GM12878 (cell line): ENCODE data around the gene SEMA7A. TPM values are rescaled to one million over a fixed set of nuclear protein-coding genes. Genes with fewer than 3 reads are reported as not detected.

Source experiments
- ATAC-seq: fragments of 200-7000 bp; cut with Tn5 transposase; 3 replicates; pipeline ENCODE4 v1.9.1; 2020; ENCODE audit warnings: mild to moderate bottlenecking, moderate library complexity
- Bru-seq: library from RNA; stranded (reverse); fragments of 400-500 nt; gene quantifications from one replicate; lab custom pipeline; 2021; lab: Mats Ljungman, UMichigan
- BruChase-seq, 2 experiments: library from RNA; stranded (reverse); fragments of 400-500 nt; gene quantifications; one replicate each; lab custom pipeline; 2021; lab: Mats Ljungman, UMichigan
- BruUV-seq: library from RNA; stranded (reverse); fragments of 400-500 nt; replicated peaks from 2 replicates; lab custom pipeline; 2021; lab: Mats Ljungman, UMichigan
- CTCF ChIA-PET: fragments of 300-600 bp; sonication (Branson Sonifier 250); formaldehyde crosslinking; extraction: SDS; loops from one replicate; lab custom pipeline; 2021; ENCODE audit warnings: inconsistent platforms; lab: Yijun Ruan, JAX
- POLR2A ChIA-PET: fragments of 350-600 bp; formaldehyde crosslinking; extraction: SDS; loops from one replicate; lab custom pipeline; 2021; ENCODE audit warnings: inconsistent platforms; lab: Charles Lee
- RAD21 ChIA-PET: fragments of 300-600 bp; sonication (Branson Sonifier 250); formaldehyde crosslinking; loops from one replicate; lab custom pipeline; 2023; ENCODE audit warnings: antibody characterized with exemption; ENCODE audit not compliant: unreplicated experiment; lab: Charles Lee
- SMC1A ChIA-PET: fragments of 300-600 bp; sonication (Branson Sonifier 250); formaldehyde crosslinking; loops from one replicate; lab custom pipeline; 2023; ENCODE audit not compliant: unreplicated experiment, uncharacterized antibody; lab: Charles Lee
- DNase-seq: peaks from one replicate; pipeline ENCODE4 v3.0.0-alpha.2; 2011; ENCODE audit warnings: low read depth, low spot score
- FAIRE-seq: peaks from 3 replicates; lab custom pipeline; 2011; peaks lifted over from hg19 to GRCh38; lab: Jason Lieb, UNC
- H2AFZ ChIP-seq: 2 replicates; pipeline ENCODE4 v1.6.0; 2011; ENCODE audit warnings: low read depth, low read length, control low read depth; ENCODE audit not compliant: control insufficient read depth
- H3K27ac ChIP-seq: 2 replicates; pipeline ENCODE4 v1.5.1; 2011; ENCODE audit warnings: control low read depth; ENCODE audit not compliant: control insufficient read depth, insufficient read depth
- H3K27me3 ChIP-seq, 2 experiments: replicated peaks in 1 of 2; 2 replicates each; pipeline versions ENCODE4 v1.6.0 to v1.6.1; 2011; ENCODE audit warnings: low read length in 1 of 2; ENCODE audit not compliant: control insufficient read depth in 2 of 2, insufficient read depth in 2 of 2
- H3K36me3 ChIP-seq, 2 experiments: 2 replicates each; pipeline ENCODE4 v1.5.1; 2011; ENCODE audit warnings: low read length in 1 of 2; ENCODE audit not compliant: control insufficient read depth in 2 of 2, insufficient read depth in 2 of 2
- H3K4me1 ChIP-seq: 2 replicates; pipeline ENCODE4 v1.6.1; 2011; ENCODE audit warnings: mild to moderate bottlenecking, low read length, moderate library complexity, mixed read lengths; ENCODE audit not compliant: control insufficient read depth, insufficient read depth
- H3K4me2 ChIP-seq: 2 replicates; pipeline ENCODE4 v1.6.0; 2011; ENCODE audit warnings: control low read depth; ENCODE audit not compliant: control insufficient read depth, insufficient read depth
- H3K4me3 ChIP-seq: fragments of 200-600 bp; sonication (generic); 2 replicates; pipeline ENCODE4 v1.5.1; 2016
- H3K79me2 ChIP-seq: 2 replicates; pipeline ENCODE4 v1.6.0; 2011; ENCODE audit warnings: low read length; ENCODE audit not compliant: control insufficient read depth, insufficient read depth
- H3K9ac ChIP-seq: 2 replicates; pipeline ENCODE4 v1.8.0; 2011; ENCODE audit warnings: low read length, control low read depth, mixed read lengths; ENCODE audit not compliant: control insufficient read depth, insufficient read depth
- H3K9me3 ChIP-seq: replicated peaks from 3 replicates; pipeline ENCODE4 v1.5.1; 2011; ENCODE audit warnings: mild to moderate bottlenecking, low read length; ENCODE audit not compliant: control insufficient read depth, insufficient read depth
- H4K20me1 ChIP-seq: 2 replicates; pipeline ENCODE4 v1.6.0; 2011; ENCODE audit not compliant: control insufficient read depth, insufficient read depth
- CHD2 ChIP-seq: IDR thresholded peaks from 2 replicates; pipeline ENCODE4 v1.6.1; 2011; ENCODE audit warnings: low read depth, low read length, improper control_type of control experiment, borderline replicate concordance
- PAX5 ChIP-seq: IDR thresholded peaks from 2 replicates; pipeline ENCODE4 v1.6.1; 2011; ENCODE audit warnings: low read depth, low read length, borderline replicate concordance
- SP1 ChIP-seq: IDR thresholded peaks from one replicate; pipeline ENCODE4 v1.6.1; 2011; ENCODE audit warnings: low read depth, low read length
- ZNF207 ChIP-seq: fragments of 450-650 bp; IDR thresholded peaks from 2 replicates; pipeline ENCODE4 v1.6.1; 2014; ENCODE audit warnings: antibody characterized with exemption, mild to moderate bottlenecking, borderline replicate concordance
- ZNF24 ChIP-seq: fragments of 450-650 bp; IDR thresholded peaks from 2 replicates; pipeline ENCODE4 v1.6.1; 2017; ENCODE audit warnings: antibody characterized with exemption, mild to moderate bottlenecking
- ZNF384 ChIP-seq: IDR thresholded peaks from 2 replicates; pipeline ENCODE4 v1.6.1; 2012; ENCODE audit warnings: low read depth, mild to moderate bottlenecking, low read length, improper control_type of control experiment, borderline replicate concordance
- WGBS: methylation state at CpG from one replicate; pipeline ENCODE4 v1.1.6; 2016; ENCODE audit warnings: low lambda C conversion rate; ENCODE audit not compliant: insufficient replicate concordance, insufficient coverage; ENCODE audit errors: missing lambda C conversion rate; 5-methylcytosine and 5-hydroxymethylcytosine counted together
- in situ Hi-C: fragments of 300-500 bp; cut with MboI; formaldehyde crosslinking; loops from 9 replicates; pipeline ENCODE4 v1.14.3; 2018; ENCODE audit warnings: mixed read lengths
- intact Hi-C: fragments of 100-400 bp; cut with micrococcal nuclease; formaldehyde crosslinking; loops from one replicate; pipeline ENCODE4 v1.14.2; 2022; ENCODE audit not compliant: unreplicated experiment
- long read RNA-seq, 2 experiments: library from polyadenylated mRNA; unstranded; transcript quantifications; one replicate each; pipeline ENCODE4 v2.0.0, GENCODE V29; 2019 to 2020
- polyA minus RNA-seq, 3 experiments: library from RNA; depleted of rRNA, polyadenylated mRNA; stranded (reverse); fragments of >200 nt; gene quantifications; 2 replicates each; pipeline ENCODE4 v1.2.3, GENCODE V29; 2011
- polyA plus RNA-seq, 11 experiments: library from polyadenylated mRNA; depleted of rRNA in 4 of 11; unstranded in 6 of 11; stranded (reverse) in 5 of 11; fragments of >200 nt; fragmentation: Nextera tagmentation in 4 of 11; fragmentation: Illumina TruSeq in 1 of 11; extraction: Ambion mirVana in 4 of 11; extraction: Trizol in 1 of 11; gene quantifications; 1 replicate in 1 of 11; 2 replicates in 10 of 11; pipeline versions ENCODE4 v1.2.1 to v1.2.3, GENCODE V29; 2011 to 2016; ENCODE audit warnings: inconsistent platforms in 2 of 11, missing spikeins in 2 of 11, low read depth in 1 of 11
- total RNA-seq, 4 experiments: library from RNA; depleted of rRNA in 3 of 4; stranded (reverse); fragments of >200 nt in 3 of 4; fragmentation: Illumina TruSeq in 1 of 4; extraction: Trizol in 1 of 4; gene quantifications; 2 replicates each; pipeline versions ENCODE4 v1.2.1 to v1.2.3, GENCODE V29; 2013 to 2021
- TF ChIP-seq, protein P1 (sequence below): fragments of 450-650 bp; IDR thresholded peaks from 2 replicates; pipeline ENCODE4 v1.6.1; 2017; ENCODE audit warnings: mild to moderate bottlenecking, low read depth, inconsistent platforms; ENCODE audit not compliant: poor library complexity, severe bottlenecking
- TF ChIP-seq, protein P2 (sequence below): fragments of 450-650 bp; IDR thresholded peaks from 2 replicates; pipeline ENCODE4 v1.6.1; 2017; ENCODE audit warnings: borderline replicate concordance
- TF ChIP-seq, protein P3 (sequence below): IDR thresholded peaks from 2 replicates; pipeline ENCODE4 v1.6.1; 2011; ENCODE audit warnings: low read depth, mild to moderate bottlenecking, low read length, moderate library complexity, borderline replicate concordance; ENCODE audit errors: extremely low read depth

SEMA7A gene, protein sequence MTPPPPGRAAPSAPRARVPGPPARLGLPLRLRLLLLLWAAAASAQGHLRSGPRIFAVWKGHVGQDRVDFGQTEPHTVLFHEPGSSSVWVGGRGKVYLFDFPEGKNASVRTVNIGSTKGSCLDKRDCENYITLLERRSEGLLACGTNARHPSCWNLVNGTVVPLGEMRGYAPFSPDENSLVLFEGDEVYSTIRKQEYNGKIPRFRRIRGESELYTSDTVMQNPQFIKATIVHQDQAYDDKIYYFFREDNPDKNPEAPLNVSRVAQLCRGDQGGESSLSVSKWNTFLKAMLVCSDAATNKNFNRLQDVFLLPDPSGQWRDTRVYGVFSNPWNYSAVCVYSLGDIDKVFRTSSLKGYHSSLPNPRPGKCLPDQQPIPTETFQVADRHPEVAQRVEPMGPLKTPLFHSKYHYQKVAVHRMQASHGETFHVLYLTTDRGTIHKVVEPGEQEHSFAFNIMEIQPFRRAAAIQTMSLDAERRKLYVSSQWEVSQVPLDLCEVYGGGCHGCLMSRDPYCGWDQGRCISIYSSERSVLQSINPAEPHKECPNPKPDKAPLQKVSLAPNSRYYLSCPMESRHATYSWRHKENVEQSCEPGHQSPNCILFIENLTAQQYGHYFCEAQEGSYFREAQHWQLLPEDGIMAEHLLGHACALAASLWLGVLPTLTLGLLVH
- total RNA-seq (2013; cell fraction: nucleolus; rRNA removed): 137 and 160 TPM in 2 replicates
- total RNA-seq (2014; rRNA removed) (56.3 and 58.3 TPM in 2 replicates), total RNA-seq (2014; rRNA removed; fragmentation: Illumina TruSeq; extraction: Trizol) (48.7 and 52.9 TPM in 2 replicates), total RNA-seq (2021) (112 and 114 TPM in 2 replicates), polyA plus RNA-seq (2011; rRNA removed) (37.6 and 65.2 TPM in 2 replicates), polyA plus RNA-seq (2014; fragmentation: Illumina TruSeq; extraction: Trizol) (47.9 and 70.5 TPM in 2 replicates), polyA plus RNA-seq (2014; fragmentation: Nextera tagmentation; extraction: Ambion mirVana) (1 to 10 TPM in 1 of 2 experiments, under 1 TPM in 1; 0.08 to 1.1 TPM), polyA plus RNA-seq (2014; rRNA removed) (99.1 and 99.2 TPM in 2 replicates), polyA plus RNA-seq (2016; fragmentation: Nextera tagmentation; extraction: Ambion mirVana) (10 to 100 TPM; 13.3 to 15.6 TPM), polyA minus RNA-seq (2011; rRNA and poly(A)+ RNA removed) (75.6 and 130 TPM in 2 replicates), Bru-seq, nascent RNA (percentile 97 among the genes with signal in this experiment), BruChase-seq, experiment 1, labeled RNA remaining after a 6-hour chase (percentile 96 among the genes with signal in this experiment), BruChase-seq, experiment 2, labeled RNA remaining after a 2-hour chase (percentile 97 among the genes with signal in this experiment)
- 33.6 TPM for polyA plus RNA-seq (2011; ENCODE audit: low read depth)
- polyA plus RNA-seq (2011; cell fraction: cytosol; rRNA removed): 115 and 126 TPM in 2 replicates
- 208 and 229 TPM in 2 replicates for polyA plus RNA-seq (2011; cell fraction: nucleus; rRNA removed)
- polyA plus RNA-seq (2012): 60.0 and 110 TPM in 2 replicates
- 48.1 and 52.4 TPM in 2 replicates for polyA minus RNA-seq (2011; cell fraction: cytosol; rRNA and poly(A)+ RNA removed)
- 48.2 and 63.7 TPM in 2 replicates for polyA minus RNA-seq (2011; cell fraction: nucleus; rRNA and poly(A)+ RNA removed)
- long read RNA-seq, experiment 1, partial matches to known transcripts: 1 of 2 reads
- long read RNA-seq, experiment 1, other reads (novel, unspliced or antisense): 0 of 2 reads
- long read RNA-seq, experiment 2, partial matches to known transcripts: 1 of 4 reads
- long read RNA-seq, experiment 2, other reads (novel, unspliced or antisense): 2 of 4 reads

DNA sequence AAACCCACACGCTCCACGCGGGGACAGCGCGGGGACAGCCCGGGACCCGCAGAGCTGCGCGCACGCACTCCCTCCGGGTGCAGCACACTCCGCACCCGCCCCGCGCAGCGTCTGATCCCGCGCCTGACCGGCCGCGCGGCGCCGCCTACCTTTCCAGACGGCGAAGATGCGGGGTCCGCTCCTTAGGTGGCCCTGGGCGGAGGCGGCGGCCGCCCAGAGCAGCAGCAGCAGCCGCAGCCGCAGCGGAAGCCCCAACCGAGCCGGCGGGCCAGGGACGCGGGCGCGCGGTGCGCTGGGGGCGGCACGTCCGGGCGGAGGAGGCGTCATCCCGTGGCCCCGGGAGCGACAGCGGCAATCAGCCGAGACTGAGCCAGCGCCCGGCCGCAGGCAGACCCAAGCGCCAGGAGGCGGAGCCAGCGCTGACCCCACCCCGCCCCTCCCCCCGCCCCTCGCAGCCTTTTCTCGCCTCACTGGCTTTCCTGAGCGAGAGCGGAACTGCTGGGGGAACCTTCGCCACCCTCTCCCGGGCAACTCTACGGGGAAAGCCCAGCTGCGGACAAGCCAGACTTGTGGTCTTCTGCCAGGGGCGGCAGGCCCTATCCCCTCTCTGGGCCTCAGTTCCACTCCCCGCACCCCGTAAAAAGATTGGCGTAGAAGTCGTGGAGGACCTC, at the start of gene SEMA7A:
Gene SEMA7A (minus strand): TSS at position 367 of the 671 bp plus-strand sequence. CDS start 40 bp downstream, at position 327.
- BruUV-seq: no TSS peak
- Histone ChIP-seq H3K4me1 (peaks cover 32% of the 10 kb centered on the region), H3K27ac (peak within 1 kb of the TSS; percentile 87), H3K36me3 (0 out of 4 replicates have a peak, but pooled peaks cover 0 to 5% of the 10 kb centered on the region in 2 experiments), H3K79me2 (peaks cover 60% of the 10 kb centered on the region), H3K4me3 (peak within 1 kb of the TSS; percentile 98), H3K9me3 (no peaks in the 10 kb centered on the region), H4K20me1 (peaks cover 8% of the 10 kb centered on the region), H3K9ac (peak within 1 kb of the TSS; percentile 76), H3K4me2 (peak within 1 kb of the TSS; percentile 96), H3K27me3 (no peaks in the 10 kb centered on the region), H2AFZ (peak within 1 kb of the TSS; percentile 48)
- ChIA-PET POLR2A (interaction anchor here (0.5 to 16.6 kb wide), 8 partner anchors 10 to 464 kb away, joined by 3 to 325 read pairs (median 5); partner anchors contain the start of gene UBL7), SMC1A (interaction anchor here (0.6 to 25.4 kb wide), 9 partner anchors 9 to 108 kb away, joined by 3 to 544 read pairs (median 6); no protein-coding TSS in a partner anchor), RAD21 (interaction anchor here (1.7 to 24.4 kb wide), 4 partner anchors 34 to 58 kb away, joined by 7 to 496 read pairs (median 123); no protein-coding TSS in a partner anchor), CTCF (interaction anchor here (0.6 to 22.3 kb wide), 7 partner anchors 8 to 57 kb away, joined by 3 to 655 read pairs (median 7); partner anchors contain the start of gene CYP11A1)
- ATAC-seq (peak; percentile 81), FAIRE-seq (peak; percentile 80), DNase-seq (peak; percentile 57)
- in situ Hi-C loops (no loop called here), intact Hi-C loops (loop anchor here (1.0 to 5.0 kb wide), 5 partner anchors 28 to 184 kb away; partner anchors contain the start of genes ARID3B, CLK3 and UBL7)
- under 1% methylated on average over 62 of the region's 75 CpGs for WGBS
- TF ChIP-seq ZNF207: 0 out of 2 replicates have a peak, but pooled peaks have one; percentile 45
- TF ChIP-seq CHD2: no peak; the same call in 1 of the 2 replicates
- TF ChIP-seq PAX5: peak; percentile 87
- TF ChIP-seq, protein P1, sequence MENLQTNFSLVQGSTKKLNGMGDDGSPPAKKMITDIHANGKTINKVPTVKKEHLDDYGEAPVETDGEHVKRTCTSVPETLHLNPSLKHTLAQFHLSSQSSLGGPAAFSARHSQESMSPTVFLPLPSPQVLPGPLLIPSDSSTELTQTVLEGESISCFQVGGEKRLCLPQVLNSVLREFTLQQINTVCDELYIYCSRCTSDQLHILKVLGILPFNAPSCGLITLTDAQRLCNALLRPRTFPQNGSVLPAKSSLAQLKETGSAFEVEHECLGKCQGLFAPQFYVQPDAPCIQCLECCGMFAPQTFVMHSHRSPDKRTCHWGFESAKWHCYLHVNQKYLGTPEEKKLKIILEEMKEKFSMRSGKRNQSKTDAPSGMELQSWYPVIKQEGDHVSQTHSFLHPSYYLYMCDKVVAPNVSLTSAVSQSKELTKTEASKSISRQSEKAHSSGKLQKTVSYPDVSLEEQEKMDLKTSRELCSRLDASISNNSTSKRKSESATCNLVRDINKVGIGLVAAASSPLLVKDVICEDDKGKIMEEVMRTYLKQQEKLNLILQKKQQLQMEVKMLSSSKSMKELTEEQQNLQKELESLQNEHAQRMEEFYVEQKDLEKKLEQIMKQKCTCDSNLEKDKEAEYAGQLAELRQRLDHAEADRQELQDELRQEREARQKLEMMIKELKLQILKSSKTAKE: peak; percentile 53
- 0 out of 2 replicates have a peak, but pooled peaks have one; percentile 51 for TF ChIP-seq ZNF24
- TF ChIP-seq ZNF384: no peak
- TF ChIP-seq, protein P2, sequence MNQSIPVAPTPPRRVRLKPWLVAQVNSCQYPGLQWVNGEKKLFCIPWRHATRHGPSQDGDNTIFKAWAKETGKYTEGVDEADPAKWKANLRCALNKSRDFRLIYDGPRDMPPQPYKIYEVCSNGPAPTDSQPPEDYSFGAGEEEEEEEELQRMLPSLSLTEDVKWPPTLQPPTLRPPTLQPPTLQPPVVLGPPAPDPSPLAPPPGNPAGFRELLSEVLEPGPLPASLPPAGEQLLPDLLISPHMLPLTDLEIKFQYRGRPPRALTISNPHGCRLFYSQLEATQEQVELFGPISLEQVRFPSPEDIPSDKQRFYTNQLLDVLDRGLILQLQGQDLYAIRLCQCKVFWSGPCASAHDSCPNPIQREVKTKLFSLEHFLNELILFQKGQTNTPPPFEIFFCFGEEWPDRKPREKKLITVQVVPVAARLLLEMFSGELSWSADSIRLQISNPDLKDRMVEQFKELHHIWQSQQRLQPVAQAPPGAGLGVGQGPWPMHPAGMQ: no peak
- TF ChIP-seq, protein P3, sequence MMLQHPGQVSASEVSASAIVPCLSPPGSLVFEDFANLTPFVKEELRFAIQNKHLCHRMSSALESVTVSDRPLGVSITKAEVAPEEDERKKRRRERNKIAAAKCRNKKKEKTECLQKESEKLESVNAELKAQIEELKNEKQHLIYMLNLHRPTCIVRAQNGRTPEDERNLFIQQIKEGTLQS: no peak
- peak; percentile 34 for TF ChIP-seq SP1
